ENCODE results near the gene ELF3.
"Not testable (repeated sequence)": the region's sequence is repeated elsewhere in the genome, so short reads cannot be mapped to it uniquely, and the experiment has no call there.

Gene ELF3

DNA sequence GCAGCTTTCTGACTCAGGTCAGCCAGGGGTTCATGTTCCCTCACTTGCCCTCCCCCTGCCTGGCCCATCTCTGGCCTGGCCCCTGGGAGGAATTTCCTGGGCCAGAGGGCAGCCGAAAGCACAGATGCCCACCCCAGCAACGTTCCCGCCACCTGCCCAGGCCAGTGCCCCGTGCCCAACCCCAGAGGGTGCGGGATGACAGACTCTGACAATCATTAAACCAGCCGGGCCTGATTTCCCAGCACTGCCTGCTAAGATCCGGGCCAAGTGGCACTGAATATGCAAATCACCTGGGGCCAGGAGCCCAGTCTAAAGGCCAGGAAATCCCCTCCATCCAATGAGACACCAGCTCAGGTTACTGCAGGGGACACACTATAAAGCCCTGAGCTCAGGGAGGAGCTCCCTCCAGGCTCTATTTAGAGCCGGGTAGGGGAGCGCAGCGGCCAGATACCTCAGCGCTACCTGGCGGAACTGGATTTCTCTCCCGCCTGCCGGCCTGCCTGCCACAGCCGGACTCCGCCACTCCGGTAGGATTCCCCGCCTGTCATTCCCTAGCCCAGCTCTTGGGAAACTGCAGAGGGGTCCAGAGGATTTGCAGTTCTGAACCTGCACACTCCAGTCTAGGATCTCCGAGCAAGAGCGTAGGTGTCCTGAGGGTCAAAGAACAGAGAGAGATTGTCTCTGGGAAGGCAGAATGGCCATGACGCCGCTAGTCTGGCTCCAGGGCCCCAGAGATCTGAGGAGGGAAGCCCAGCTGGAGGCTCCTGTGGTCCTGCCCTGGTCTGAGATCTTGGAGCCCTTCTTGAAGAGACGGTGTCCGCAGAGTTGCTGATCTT, at the start of gene ELF3:
Gene ELF3, plus strand, starts transcription at position 408 of the 836 bp plus-strand sequence. CDS start 550 bp downstream, outside the sequence.
- H3K4me3 ChIP-seq = no peak within 1 kb of the TSS
- no peak for TF ChIP-seq POLR2AphosphoS5 (IDR thresholded peaks at IDR 0.05; ENCODE audit: borderline replicate concordance, low read depth, low read length)
- TF ChIP-seq FOXP2 (optimal IDR thresholded peaks at IDR 0.05; ENCODE audit: control extremely low read depth, extremely low read length, insufficient read depth) = no peak
- TF ChIP-seq EZH2 (IDR thresholded peaks at IDR 0.05) = no peak
- peaks cover 5% of the 10 kb centered on the region; the same call in 1 of the 2 replicates for H3K36me3 ChIP-seq (ENCODE audit: insufficient read depth, low read length)
- no peak within 1 kb of the TSS for H3K9ac ChIP-seq (ENCODE audit: insufficient read length)
- H3K9me3 ChIP-seq (ENCODE audit: low read depth, low read length) = no peaks in the 10 kb centered on the region
- no peak within 1 kb of the TSS for H3K27ac ChIP-seq
- no peak for DNase-seq (ENCODE audit: low read depth, low spot score)

DNA sequence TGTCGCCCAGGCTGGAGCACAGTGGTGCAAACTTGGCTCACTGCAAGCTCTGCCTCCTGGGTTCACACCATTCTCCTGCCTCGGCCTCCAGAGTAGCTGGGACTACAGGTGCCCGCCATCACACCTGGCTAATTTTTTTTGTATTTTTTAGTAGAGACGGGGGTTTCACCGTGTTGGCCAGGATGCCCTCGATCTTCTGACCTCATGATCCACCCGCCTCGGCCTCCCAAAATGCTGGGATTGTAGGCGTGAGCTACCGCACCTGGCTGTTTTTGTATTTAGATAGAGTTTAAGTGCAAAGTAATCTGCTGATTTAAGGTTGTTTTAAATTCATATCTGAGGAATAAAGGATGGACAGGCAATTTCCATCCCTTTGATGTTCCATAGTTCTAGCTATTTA, 48.0 kb upstream of the ELF3 start:
- not testable (repeated sequence) for H3K27ac ChIP-seq; DNase-seq (ENCODE audit: low read depth, low spot score); H3K9ac ChIP-seq (ENCODE audit: insufficient read length); H3K4me3 ChIP-seq; H3K9me3 ChIP-seq (ENCODE audit: low read depth, low read length)
- H3K36me3 ChIP-seq (ENCODE audit: insufficient read depth, low read length) = peaks cover 77% of the 10 kb centered on the region

DNA sequence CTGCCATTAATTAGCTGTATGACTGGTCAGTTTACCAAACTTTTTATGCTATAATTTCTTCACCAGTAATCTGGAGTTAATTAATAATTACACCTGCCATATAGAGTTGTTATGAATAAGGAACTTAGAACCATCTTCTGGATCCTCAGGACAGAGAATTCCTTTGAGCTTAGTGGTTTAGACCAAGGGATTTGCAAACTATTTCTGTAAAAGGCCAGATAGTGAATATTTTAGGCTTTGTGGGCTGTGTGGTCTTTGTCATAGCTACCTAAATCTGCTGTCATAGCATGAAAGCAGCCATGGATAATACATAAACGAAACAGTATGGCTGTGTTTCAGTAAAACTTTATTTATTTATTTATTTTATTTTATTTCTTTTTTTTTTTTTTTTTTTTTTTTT, 46.1 kb upstream of the ELF3 start:
- DNase-seq (ENCODE audit: low read depth, low spot score) = no peak
- TF ChIP-seq POLR2AphosphoS5 (IDR thresholded peaks at IDR 0.05; ENCODE audit: borderline replicate concordance, low read depth, low read length) (no peak), FOXP2 (optimal IDR thresholded peaks at IDR 0.05; ENCODE audit: control extremely low read depth, extremely low read length, insufficient read depth) (no peak), EZH2 (IDR thresholded peaks at IDR 0.05) (no peak)
- no peak overlapping the region for H3K9ac ChIP-seq (ENCODE audit: insufficient read length)
- H3K27ac ChIP-seq = no peak overlapping the region
- no peaks in the 10 kb centered on the region for H3K9me3 ChIP-seq (ENCODE audit: low read depth, low read length)
- peaks cover 77% of the 10 kb centered on the region for H3K36me3 ChIP-seq (ENCODE audit: insufficient read depth, low read length)
- no peak overlapping the region for H3K4me3 ChIP-seq

DNA sequence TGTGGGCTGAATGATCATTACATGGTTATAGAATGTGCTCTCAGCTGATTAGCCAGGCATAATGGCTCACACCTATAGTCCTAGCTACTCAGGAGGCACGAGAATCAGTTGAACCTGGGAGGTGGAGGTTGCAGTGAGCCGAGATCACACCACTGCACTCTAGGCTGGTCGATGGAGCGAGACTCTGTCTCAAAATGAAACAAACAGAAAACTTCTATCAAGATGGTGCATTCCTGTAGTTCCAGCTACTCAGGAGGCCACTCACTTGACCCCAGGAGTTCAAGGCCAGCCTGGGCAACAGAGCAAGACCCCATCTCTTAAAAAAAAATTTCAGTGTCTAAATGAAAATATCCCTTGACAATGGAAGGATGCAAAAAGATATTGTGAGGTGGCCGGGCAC, 44.2 kb upstream of the ELF3 start:
- peaks cover 88% of the 10 kb centered on the region for H3K36me3 ChIP-seq (ENCODE audit: insufficient read depth, low read length)
- TF ChIP-seq FOXP2 (optimal IDR thresholded peaks at IDR 0.05; ENCODE audit: control extremely low read depth, extremely low read length, insufficient read depth) (no peak), POLR2AphosphoS5 (IDR thresholded peaks at IDR 0.05; ENCODE audit: borderline replicate concordance, low read depth, low read length) (no peak)

DNA sequence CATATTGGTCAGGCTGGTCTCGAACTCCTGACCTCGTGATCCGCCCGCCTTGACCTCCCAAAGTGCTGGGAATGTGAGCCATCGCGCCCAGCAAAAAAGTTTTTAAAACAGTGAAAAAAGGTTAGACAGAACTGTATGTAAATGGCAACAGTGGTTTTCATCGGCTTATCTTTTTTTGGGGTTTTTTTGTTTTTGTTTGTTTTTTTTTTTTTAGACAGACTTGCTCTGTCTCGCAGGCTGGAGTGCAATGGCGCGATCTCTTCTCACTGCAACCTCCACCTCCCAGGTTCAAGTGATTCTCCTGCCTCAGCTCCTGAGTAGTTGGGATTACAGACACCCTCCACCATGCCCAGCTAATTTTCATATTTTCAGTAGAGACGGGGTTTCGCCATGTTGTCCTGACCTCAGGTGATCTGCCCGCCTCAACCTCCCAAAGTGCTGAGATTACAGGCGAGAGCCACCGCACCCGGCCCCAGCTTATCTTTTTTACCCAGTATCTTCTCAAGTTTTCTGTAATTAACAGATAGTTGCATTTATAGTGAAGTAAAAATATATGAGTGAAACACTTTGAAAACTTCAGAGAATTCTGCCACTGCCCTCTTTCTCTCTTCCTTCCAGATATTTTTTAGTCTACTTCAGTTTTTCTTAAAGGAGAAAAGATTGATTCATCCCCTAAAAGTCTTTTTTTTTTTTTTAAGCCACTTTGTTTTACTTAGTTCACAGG, 42.0 kb upstream of the ELF3 start:
- H3K4me3 ChIP-seq = no peak overlapping the region
- no peak for DNase-seq (ENCODE audit: low read depth, low spot score)
- TF ChIP-seq FOXP2 (optimal IDR thresholded peaks at IDR 0.05; ENCODE audit: control extremely low read depth, extremely low read length, insufficient read depth) (no peak), EZH2 (IDR thresholded peaks at IDR 0.05) (no peak)
- peaks cover 66% of the 10 kb centered on the region for H3K36me3 ChIP-seq (ENCODE audit: insufficient read depth, low read length)
- H3K27ac ChIP-seq = peak overlapping the region; percentile 30; the same call in 1 of the 2 replicates
- H3K9ac ChIP-seq (ENCODE audit: insufficient read length) = no peak overlapping the region
- no peaks in the 10 kb centered on the region for H3K9me3 ChIP-seq (ENCODE audit: low read depth, low read length)

More for the DNA sequence above, 44.2 kb upstream of the ELF3 start:
- DNase-seq (ENCODE audit: low read depth, low spot score) = no peak
- Histone ChIP-seq H3K9me3 (ENCODE audit: low read depth, low read length) (no peaks in the 10 kb centered on the region), H3K27ac (no peak overlapping the region), H3K4me3 (no peak overlapping the region), H3K9ac (ENCODE audit: insufficient read length) (no peak overlapping the region)

DNA sequence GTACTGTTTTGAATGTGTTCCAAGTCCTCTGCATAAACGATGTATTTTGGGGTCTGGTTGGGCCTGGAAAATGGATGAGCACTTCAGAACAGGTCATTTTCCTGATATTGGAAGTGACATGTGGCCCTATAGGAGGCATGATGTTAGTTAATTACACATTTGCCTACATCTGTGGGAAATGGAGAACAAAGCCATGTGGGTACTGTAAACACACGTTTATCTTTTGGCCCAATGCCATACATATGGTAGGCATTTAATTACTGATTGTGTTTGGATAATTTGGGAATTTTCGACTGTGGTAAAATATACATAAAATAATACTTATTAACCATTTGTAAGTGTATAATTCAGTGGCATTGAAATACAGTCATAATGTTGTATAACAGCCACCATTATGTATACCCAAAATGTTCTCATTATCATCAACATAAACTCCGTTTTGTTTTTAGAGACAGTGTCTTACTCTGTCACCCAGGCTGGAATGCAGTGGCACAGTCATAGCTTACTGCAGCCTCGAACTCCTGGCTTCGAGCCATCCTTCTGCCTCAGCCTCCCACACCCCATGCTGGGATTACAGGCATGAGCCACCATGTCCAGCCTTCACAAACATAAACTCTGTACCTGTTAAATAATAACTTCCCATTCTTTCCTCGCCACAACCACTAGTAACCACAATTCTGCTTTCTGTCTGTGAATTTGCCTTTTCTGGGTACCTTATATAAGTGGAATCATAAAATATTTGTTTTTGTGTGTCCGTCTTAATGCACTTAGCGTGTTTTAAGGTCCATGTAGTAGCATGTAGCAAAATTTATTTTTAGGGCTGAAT, 39.8 kb upstream of the ELF3 start:
- DNase-seq (ENCODE audit: low read depth, low spot score) = no peak
- H3K27ac ChIP-seq = peak overlapping the region; percentile 52; the same call in 1 of the 2 replicates
- TF ChIP-seq EZH2 (IDR thresholded peaks at IDR 0.05) (no peak), FOXP2 (optimal IDR thresholded peaks at IDR 0.05; ENCODE audit: control extremely low read depth, extremely low read length, insufficient read depth) (no peak), POLR2AphosphoS5 (IDR thresholded peaks at IDR 0.05; ENCODE audit: borderline replicate concordance, low read depth, low read length) (no peak)
- peaks cover 49% of the 10 kb centered on the region for H3K36me3 ChIP-seq (ENCODE audit: insufficient read depth, low read length)
- no peak overlapping the region for H3K4me3 ChIP-seq
- no peaks in the 10 kb centered on the region for H3K9me3 ChIP-seq (ENCODE audit: low read depth, low read length)
- no peak overlapping the region for H3K9ac ChIP-seq (ENCODE audit: insufficient read length)

GRCh38 chr1:201982082-201982622, 28.2 kb upstream of the ELF3 start:
- no peak overlapping the region for H3K27ac ChIP-seq
- H3K9me3 ChIP-seq (ENCODE audit: low read depth, low read length) = no peaks in the 10 kb centered on the region
- no peaks in the 10 kb centered on the region for H3K36me3 ChIP-seq (ENCODE audit: insufficient read depth, low read length)
- TF ChIP-seq POLR2AphosphoS5 (IDR thresholded peaks at IDR 0.05; ENCODE audit: borderline replicate concordance, low read depth, low read length) (no peak), FOXP2 (optimal IDR thresholded peaks at IDR 0.05; ENCODE audit: control extremely low read depth, extremely low read length, insufficient read depth) (no peak), EZH2 (IDR thresholded peaks at IDR 0.05) (no peak)
- peak overlapping the region; percentile 89 for H3K4me3 ChIP-seq
- no peak overlapping the region for H3K9ac ChIP-seq (ENCODE audit: insufficient read length)
- DNase-seq (ENCODE audit: low read depth, low spot score) = no peak

Measured in SK-N-MC (cell line).